Measurements from ENCODE around the gene GTF2F1.

Gene GTF2F1

DNA sequence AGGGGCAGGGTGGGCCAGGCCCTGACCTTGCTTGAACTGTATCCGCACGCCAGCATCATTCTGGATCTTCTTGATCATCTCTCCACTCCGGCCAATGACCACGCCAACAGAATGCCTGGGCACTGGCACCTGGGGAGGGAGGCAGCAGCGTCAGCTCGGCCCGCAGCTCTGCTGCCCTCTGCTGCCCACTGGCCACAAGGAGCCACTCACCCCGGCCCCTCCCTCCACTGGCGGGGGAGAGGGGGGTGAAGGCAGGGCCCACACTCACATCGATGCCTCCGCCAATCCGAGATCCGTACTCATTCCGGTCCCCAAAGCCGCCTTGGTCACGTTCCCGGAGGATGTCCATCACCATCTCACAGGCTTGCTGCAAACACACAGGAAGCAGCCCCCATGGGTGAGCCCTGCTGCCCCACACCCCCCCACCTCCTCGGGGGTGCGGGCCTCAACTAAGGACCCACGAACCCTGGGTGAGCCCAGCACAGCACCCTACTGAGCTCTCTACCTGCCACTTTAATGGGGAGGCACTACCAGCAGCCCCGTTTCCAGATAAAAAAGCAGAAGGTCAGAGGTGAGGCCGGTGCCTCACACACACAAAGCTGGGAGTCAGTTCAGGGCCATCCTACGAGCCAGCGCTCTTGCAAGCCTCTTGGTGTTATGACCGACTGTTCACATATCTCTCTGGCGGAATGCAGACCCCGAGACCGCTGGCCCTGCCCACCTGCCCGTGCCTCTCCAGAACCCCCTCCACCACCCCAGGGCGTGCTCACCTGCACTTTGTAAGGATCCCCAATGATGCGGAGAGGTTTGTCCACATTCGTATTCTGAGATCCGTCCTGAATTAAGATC is 25.0 kb upstream of the GTF2F1 start:
- no peak for DNase-seq (ENCODE audit: low read depth)
- no peak overlapping the region for H3K4me3 ChIP-seq (ENCODE audit: low read depth, low read length)
- in situ Hi-C loops (cut with HindIII; ENCODE audit: low sequenced_read_pairs) = no loop called here
- TF ChIP-seq, protein P1, sequence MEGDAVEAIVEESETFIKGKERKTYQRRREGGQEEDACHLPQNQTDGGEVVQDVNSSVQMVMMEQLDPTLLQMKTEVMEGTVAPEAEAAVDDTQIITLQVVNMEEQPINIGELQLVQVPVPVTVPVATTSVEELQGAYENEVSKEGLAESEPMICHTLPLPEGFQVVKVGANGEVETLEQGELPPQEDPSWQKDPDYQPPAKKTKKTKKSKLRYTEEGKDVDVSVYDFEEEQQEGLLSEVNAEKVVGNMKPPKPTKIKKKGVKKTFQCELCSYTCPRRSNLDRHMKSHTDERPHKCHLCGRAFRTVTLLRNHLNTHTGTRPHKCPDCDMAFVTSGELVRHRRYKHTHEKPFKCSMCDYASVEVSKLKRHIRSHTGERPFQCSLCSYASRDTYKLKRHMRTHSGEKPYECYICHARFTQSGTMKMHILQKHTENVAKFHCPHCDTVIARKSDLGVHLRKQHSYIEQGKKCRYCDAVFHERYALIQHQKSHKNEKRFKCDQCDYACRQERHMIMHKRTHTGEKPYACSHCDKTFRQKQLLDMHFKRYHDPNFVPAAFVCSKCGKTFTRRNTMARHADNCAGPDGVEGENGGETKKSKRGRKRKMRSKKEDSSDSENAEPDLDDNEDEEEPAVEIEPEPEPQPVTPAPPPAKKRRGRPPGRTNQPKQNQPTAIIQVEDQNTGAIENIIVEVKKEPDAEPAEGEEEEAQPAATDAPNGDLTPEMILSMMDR (IDR thresholded peaks at IDR 0.05; ENCODE audit: low read depth, low read length, missing control alignments) = peak; percentile 52

DNA sequence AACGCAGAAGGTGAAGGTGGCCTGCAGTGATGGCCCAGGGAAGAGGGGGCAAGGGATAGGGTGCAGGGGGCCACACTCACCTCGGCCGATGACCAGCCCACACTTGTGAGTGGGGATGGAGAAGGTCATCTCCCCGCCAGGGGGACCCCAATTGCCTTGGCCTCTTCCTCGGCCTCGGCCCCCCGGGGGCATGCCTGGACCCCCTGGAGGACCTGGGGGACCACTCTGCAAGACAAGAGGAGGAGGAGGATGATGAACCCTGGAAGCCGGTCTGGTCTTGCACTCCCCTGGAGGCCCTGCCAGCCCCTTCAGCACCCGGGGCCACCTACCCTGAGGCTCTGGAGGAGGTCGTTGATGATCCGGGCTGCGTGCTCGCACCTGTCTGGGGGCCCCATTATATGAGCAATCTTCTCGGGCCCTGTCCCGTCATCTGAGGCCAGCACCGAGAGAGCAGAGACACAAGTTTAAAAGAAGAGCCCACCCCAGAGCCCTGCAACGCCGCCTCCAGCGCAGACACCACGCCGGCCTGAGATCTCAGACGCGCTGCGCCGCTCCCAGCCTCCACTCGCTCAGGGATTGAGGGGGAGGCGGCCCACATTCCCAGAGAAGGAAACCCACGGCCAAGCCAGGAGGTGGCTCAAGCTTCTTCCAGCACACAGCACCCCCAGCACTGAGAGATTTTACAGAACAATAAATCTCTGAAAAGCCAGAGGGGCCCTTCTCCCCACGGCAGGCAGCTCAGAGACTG is 23.9 kb upstream of the GTF2F1 start:
- no peak for DNase-seq (ENCODE audit: low read depth)
- in situ Hi-C loops (cut with HindIII; ENCODE audit: low sequenced_read_pairs) = no loop called here
- TF ChIP-seq, protein P1 (IDR thresholded peaks at IDR 0.05; ENCODE audit: low read depth, low read length, missing control alignments) = no peak
- no peak overlapping the region for H3K4me3 ChIP-seq (ENCODE audit: low read depth, low read length)

- TF ChIP-seq, protein P1 (IDR thresholded peaks at IDR 0.05; ENCODE audit: low read depth, low read length, missing control alignments) = no peak
- DNase-seq (ENCODE audit: low read depth) = no peak
- H3K4me3 ChIP-seq (ENCODE audit: low read depth, low read length) = no peak overlapping the region
- in situ Hi-C loops (cut with HindIII; ENCODE audit: low sequenced_read_pairs) = no loop called here
These were observed 22.7 kb upstream of the GTF2F1 start for GRCh38 chr19:6415591-6416190.

DNA sequence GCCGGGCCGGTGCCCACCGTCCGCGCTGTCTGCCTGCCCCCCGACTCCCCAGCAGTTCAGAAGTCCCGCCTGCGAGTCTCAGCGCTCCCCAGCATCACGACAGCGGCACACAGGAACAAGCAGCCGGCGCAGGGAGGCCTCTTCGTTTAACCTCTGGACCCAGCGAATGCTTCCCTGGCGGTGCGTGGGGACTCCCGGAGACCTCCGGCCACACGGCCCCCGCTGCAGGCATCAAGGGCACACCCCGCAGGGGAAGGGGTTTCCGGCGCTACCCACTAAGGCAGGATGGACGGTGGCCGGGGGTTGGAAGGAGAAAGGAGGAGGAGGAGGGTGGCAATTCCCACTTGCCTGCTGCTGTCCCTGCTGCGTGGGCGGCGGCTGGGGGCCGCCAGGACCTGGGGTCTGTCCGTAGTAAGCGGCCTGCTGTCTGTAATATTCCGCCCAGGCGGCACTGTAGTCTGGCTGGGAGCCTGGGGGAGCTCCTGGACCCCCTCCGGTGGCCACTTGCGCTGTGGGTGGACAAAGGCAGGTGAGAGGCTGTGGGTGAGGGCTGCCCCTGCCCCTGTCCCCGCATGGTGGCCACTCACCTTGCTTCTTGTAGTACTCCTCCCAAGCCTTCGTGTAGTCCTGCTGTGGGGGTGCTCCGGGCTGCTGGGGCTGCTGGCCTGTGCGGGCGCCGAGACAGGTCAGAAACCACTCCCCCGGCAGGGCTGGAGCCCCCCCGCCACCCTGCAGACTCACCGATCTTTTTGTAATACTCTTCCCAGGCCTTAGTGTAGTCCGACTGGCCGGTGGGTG is 22.0 kb upstream of the GTF2F1 start:
- no peak overlapping the region for H3K4me3 ChIP-seq (ENCODE audit: low read depth, low read length)
- TF ChIP-seq, protein P1 (IDR thresholded peaks at IDR 0.05; ENCODE audit: low read depth, low read length, missing control alignments) = no peak
- DNase-seq (ENCODE audit: low read depth) = no peak
- in situ Hi-C loops (cut with HindIII; ENCODE audit: low sequenced_read_pairs) = no loop called here

DNA sequence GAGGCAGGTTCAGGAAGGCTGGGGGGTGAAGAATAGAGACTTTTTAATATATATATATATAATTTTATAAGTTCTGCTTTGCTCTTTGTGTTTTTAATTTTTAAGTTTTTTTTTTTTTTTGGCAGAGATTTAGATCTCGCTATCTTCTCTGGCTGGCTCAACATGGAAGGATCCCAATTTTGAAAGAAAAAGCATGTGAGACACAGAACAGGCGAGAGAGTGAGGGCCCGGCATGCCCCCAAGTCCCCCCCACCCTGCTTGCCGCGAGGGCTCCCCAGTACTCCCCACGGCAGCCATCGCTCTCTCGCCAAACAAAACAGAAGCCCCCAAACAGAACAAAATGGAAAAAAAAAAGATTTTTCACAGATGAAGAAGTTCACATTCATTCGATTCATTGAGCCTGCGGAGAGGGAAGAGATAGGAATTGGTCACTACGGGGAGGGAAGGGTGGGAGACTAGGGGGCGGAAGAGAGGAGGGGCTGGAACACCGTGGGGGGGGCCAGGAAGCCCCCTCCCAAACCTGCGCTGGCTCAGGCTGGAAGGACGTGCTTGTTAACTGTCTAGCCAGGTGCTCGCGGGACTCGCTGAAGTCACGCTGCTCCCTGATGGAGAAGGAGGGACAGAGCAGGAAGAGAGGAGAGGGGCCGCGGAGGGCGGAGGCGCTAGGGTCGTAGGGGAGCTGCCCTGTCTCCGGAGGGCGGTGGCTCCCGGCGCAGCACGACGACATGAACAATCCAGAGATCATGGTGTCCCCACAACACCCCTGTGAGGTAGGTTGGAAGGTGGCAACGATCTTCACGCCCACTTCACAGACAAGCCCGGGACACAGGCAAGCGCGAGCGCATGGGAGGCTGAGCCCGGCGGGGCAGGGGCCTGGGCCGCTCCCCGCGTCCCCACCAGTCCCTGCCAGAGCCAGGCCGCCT is 21.0 kb upstream of the GTF2F1 start:
- in situ Hi-C loops (cut with HindIII; ENCODE audit: low sequenced_read_pairs) = no loop called here
- H3K4me3 ChIP-seq (ENCODE audit: low read depth, low read length) = no peak overlapping the region
- DNase-seq (ENCODE audit: low read depth) = no peak
- TF ChIP-seq, protein P1 (IDR thresholded peaks at IDR 0.05; ENCODE audit: low read depth, low read length, missing control alignments) = no peak
